NB4 (cell line): ENCODE measurements around the gene NHEJ1.

Source experiments
- MYC ChIP-seq: IDR thresholded peaks from 2 replicates; pipeline ENCODE4 v1.6.1; 2011; ENCODE audit warnings: low read depth, low read length
- POLR2A ChIP-seq: IDR thresholded peaks from 2 replicates; pipeline ENCODE4 v1.6.1; 2011; ENCODE audit warnings: mild to moderate bottlenecking; ENCODE audit not compliant: insufficient read length; ENCODE audit errors: extremely low read depth
- TF ChIP-seq, protein P1 (sequence below): IDR thresholded peaks from one replicate; pipeline ENCODE4 v1.5.1; 2012; ENCODE audit warnings: low read depth, low read length

DNA sequence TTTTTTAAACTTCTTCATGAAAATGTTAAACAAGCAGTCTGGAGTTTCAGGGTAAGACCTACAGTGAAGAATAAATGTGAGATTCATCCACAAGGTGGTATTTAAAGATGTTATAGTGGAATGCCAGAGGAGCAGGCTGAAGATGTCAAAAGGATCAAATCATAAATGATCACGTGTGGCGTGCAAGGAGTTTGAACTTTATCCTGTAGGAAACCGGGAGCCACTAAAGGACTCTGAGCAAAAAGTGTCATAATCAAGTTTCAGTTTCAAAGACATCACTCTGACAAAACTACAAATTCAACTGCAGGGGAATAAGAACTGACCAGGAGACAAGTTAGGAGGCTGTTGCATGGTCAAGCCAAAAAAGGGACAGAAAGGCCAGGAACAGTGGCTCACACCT lies 19.9 kb downstream of the NHEJ1 start:
- TF ChIP-seq MYC (no peak), POLR2A (no peak)
- TF ChIP-seq, protein P1, sequence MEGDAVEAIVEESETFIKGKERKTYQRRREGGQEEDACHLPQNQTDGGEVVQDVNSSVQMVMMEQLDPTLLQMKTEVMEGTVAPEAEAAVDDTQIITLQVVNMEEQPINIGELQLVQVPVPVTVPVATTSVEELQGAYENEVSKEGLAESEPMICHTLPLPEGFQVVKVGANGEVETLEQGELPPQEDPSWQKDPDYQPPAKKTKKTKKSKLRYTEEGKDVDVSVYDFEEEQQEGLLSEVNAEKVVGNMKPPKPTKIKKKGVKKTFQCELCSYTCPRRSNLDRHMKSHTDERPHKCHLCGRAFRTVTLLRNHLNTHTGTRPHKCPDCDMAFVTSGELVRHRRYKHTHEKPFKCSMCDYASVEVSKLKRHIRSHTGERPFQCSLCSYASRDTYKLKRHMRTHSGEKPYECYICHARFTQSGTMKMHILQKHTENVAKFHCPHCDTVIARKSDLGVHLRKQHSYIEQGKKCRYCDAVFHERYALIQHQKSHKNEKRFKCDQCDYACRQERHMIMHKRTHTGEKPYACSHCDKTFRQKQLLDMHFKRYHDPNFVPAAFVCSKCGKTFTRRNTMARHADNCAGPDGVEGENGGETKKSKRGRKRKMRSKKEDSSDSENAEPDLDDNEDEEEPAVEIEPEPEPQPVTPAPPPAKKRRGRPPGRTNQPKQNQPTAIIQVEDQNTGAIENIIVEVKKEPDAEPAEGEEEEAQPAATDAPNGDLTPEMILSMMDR, result no peak
